ENCODE results near the gene PAPOLG.

GRCh38 chr2:60725466-60725865 lies 30.6 kb upstream of the PAPOLG start:
- TF ChIP-seq CTCF (CRISPR knock-in tag; IDR thresholded peaks at IDR 0.05) (no peak), EZH2 (conservative IDR thresholded peaks at IDR 0.05; ENCODE audit: low read depth, low read length) (no peak), ELF1 (CRISPR knock-in tag; IDR thresholded peaks at IDR 0.05) (no peak), NR2C2 (CRISPR knock-in tag; IDR thresholded peaks at IDR 0.05; ENCODE audit: borderline replicate concordance) (no peak)

Measured in HepG2 (cell line).